HepG2 (cell line): ENCODE data around the gene ACP1. TPM values are rescaled to one million over a fixed set of nuclear protein-coding genes. Genes with fewer than 3 reads are reported as not detected.

Experiments
- ARNT2 ChIP-seq: sonication (generic); formaldehyde crosslinking; IDR thresholded peaks from 2 replicates; pipeline ENCODE4 v1.8.0; 2022; ENCODE audit warnings: mild to moderate bottlenecking, low read depth, missing genetic modification reagents, moderate library complexity
- HMGXB4 ChIP-seq, 2 experiments: sonication (generic) in 1 of 2; formaldehyde crosslinking in 1 of 2; IDR thresholded peaks; 2 replicates each; pipeline versions ENCODE4 v1.4.0 to v1.6.1; 2018 to 2020; ENCODE audit warnings: missing genetic modification reagents in 2 of 2, borderline replicate concordance in 1 of 2, low read depth in 1 of 2, mild to moderate bottlenecking in 1 of 2, missing biosample characterization in 1 of 2
- HNF1A ChIP-seq, 2 experiments: sonication (generic) in 1 of 2; formaldehyde crosslinking in 1 of 2; IDR thresholded peaks; 2 replicates each; pipeline versions ENCODE4 v1.4.0 to v1.6.1; 2016 to 2020; ENCODE audit warnings: borderline replicate concordance in 1 of 2, low read depth in 1 of 2, mild to moderate bottlenecking in 1 of 2, missing genetic modification reagents in 1 of 2
- IRF2 ChIP-seq: IDR thresholded peaks from 2 replicates; pipeline ENCODE4 v1.6.1; 2018; ENCODE audit warnings: missing genetic modification reagents, missing compliant biosample characterization
- ISX ChIP-seq: sonication (generic); formaldehyde crosslinking; conservative IDR thresholded peaks from 2 replicates; pipeline ENCODE4 v1.5.0; 2020; ENCODE audit warnings: missing genetic modification reagents
- JDP2 ChIP-seq: sonication (generic); formaldehyde crosslinking; IDR thresholded peaks from 2 replicates; pipeline ENCODE4 v1.8.1; 2022; ENCODE audit warnings: missing genetic modification reagents, borderline replicate concordance
- KMT2A ChIP-seq: sonication (generic); formaldehyde crosslinking; IDR thresholded peaks from 2 replicates; pipeline ENCODE4 v1.4.0; 2020; ENCODE audit warnings: missing genetic modification reagents
- MIXL1 ChIP-seq: IDR thresholded peaks from 2 replicates; pipeline ENCODE4 v1.6.1; 2016
- NFATC3 ChIP-seq: sonication (generic); formaldehyde crosslinking; IDR thresholded peaks from 2 replicates; pipeline ENCODE4 v1.5.1; 2020; ENCODE audit warnings: mild to moderate bottlenecking, missing genetic modification reagents
- NFE2 ChIP-seq: sonication (generic); formaldehyde crosslinking; IDR thresholded peaks from 2 replicates; pipeline ENCODE4 v1.4.0; 2020; ENCODE audit warnings: missing genetic modification reagents
- NFIC ChIP-seq: IDR thresholded peaks from 2 replicates; pipeline ENCODE4 v1.6.1; 2012; ENCODE audit warnings: mild to moderate bottlenecking, low read length, inconsistent platforms
- SRY ChIP-seq: sonication (generic); formaldehyde crosslinking; IDR thresholded peaks from 2 replicates; pipeline ENCODE4 v1.8.0; 2022; ENCODE audit warnings: mild to moderate bottlenecking, missing genetic modification reagents
- ZKSCAN8 ChIP-seq: IDR thresholded peaks from 2 replicates; pipeline ENCODE4 v1.6.1; 2016; ENCODE audit warnings: borderline replicate concordance, missing genetic modification reagents, missing compliant biosample characterization
- ZNF234 ChIP-seq: sonication (generic); formaldehyde crosslinking; conservative IDR thresholded peaks from 2 replicates; pipeline ENCODE4 v1.5.1; 2020; ENCODE audit warnings: mild to moderate bottlenecking, missing genetic modification reagents
- ZNF335 ChIP-seq: sonication (generic); formaldehyde crosslinking; IDR thresholded peaks from 2 replicates; pipeline ENCODE4 v1.4.0; 2020; ENCODE audit warnings: missing genetic modification reagents
- ZNF441 ChIP-seq: sonication (generic); formaldehyde crosslinking; IDR thresholded peaks from 2 replicates; pipeline ENCODE4 v1.7.0; 2021; ENCODE audit warnings: missing genetic modification reagents, borderline replicate concordance
- ZNF550 ChIP-seq: sonication (generic); formaldehyde crosslinking; IDR thresholded peaks from 2 replicates; pipeline ENCODE4 v1.4.0; 2020; ENCODE audit warnings: mild to moderate bottlenecking, missing genetic modification reagents, borderline replicate concordance
- ZNF780A ChIP-seq: sonication (generic); formaldehyde crosslinking; IDR thresholded peaks from 2 replicates; pipeline ENCODE4 v1.8.0; 2022; ENCODE audit warnings: mild to moderate bottlenecking, missing genetic modification reagents, moderate library complexity
- polyA plus RNA-seq, 8 experiments: library from polyadenylated mRNA; depleted of rRNA in 3 of 8; stranded (reverse) in 7 of 8; unstranded in 1 of 8; fragments of >200 nt; fragmentation: Illumina TruSeq in 4 of 8; extraction: Trizol in 4 of 8; gene quantifications; 2 replicates each; pipeline versions ENCODE4 v1.2.1 to v1.2.3, GENCODE V29; 2011 to 2016; ENCODE audit warnings: low read depth in 4 of 8, missing spikeins in 1 of 8, mixed read lengths in 1 of 8; ENCODE audit not compliant: insufficient read depth in 1 of 8
- total RNA-seq, 5 experiments: library from RNA; depleted of rRNA; stranded (reverse); fragments of >200 nt; fragmentation: Illumina TruSeq; extraction: Trizol; gene quantifications; 2 replicates each; pipeline ENCODE4 v1.2.3, GENCODE V29; 2016; ENCODE audit warnings: low read depth in 1 of 5
- TF ChIP-seq, protein P1 (sequence below): sonication (generic); formaldehyde crosslinking; IDR thresholded peaks from 2 replicates; pipeline ENCODE4 v1.4.0; 2020; ENCODE audit warnings: low read depth, missing genetic modification reagents
- TF ChIP-seq, protein P2 (sequence below): conservative IDR thresholded peaks from 2 replicates; pipeline ENCODE4 v1.6.1; 2018; ENCODE audit warnings: missing genetic modification reagents

Gene ACP1
- total and polyA plus RNA-seq, 2 of the 13 experiments (the other 11 are each of a cell fraction or from before 2014, with no cell fraction given) = 246 to 348 TPM

GRCh38 chr2:262117-262516 is 2.6 kb upstream of the ACP1 start (continued):
- TF ChIP-seq, protein P1, sequence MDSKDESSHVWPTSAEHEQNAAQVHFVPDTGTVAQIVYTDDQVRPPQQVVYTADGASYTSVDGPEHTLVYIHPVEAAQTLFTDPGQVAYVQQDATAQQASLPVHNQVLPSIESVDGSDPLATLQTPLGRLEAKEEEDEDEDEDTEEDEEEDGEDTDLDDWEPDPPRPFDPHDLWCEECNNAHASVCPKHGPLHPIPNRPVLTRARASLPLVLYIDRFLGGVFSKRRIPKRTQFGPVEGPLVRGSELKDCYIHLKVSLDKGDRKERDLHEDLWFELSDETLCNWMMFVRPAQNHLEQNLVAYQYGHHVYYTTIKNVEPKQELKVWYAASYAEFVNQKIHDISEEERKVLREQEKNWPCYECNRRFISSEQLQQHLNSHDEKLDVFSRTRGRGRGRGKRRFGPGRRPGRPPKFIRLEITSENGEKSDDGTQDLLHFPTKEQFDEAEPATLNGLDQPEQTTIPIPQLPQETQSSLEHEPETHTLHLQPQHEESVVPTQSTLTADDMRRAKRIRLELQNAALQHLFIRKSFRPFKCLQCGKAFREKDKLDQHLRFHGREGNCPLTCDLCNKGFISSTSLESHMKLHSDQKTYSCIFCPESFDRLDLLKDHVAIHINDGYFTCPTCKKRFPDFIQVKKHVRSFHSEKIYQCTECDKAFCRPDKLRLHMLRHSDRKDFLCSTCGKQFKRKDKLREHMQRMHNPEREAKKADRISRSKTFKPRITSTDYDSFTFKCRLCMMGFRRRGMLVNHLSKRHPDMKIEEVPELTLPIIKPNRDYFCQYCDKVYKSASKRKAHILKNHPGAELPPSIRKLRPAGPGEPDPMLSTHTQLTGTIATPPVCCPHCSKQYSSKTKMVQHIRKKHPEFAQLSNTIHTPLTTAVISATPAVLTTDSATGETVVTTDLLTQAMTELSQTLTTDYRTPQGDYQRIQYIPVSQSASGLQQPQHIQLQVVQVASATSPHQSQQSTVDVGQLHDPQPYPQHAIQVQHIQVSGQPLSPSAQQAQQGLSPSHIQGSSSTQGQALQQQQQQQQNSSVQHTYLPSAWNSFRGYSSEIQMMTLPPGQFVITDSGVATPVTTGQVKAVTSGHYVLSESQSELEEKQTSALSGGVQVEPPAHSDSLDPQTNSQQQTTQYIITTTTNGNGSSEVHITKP (CRISPR knock-in tag) = no peak
- TF ChIP-seq ZNF234 (CRISPR knock-in tag) = no peak
- no peak for TF ChIP-seq HMGXB4 (CRISPR knock-in tag; IDR thresholded peaks at IDR 0.05; ENCODE audit: borderline replicate concordance in 1 of 2, low read depth in 1 of 2)
- TF ChIP-seq ZNF780A (CRISPR knock-in tag) = no peak
- no peak for TF ChIP-seq ISX (CRISPR knock-in tag)
- TF ChIP-seq ZNF550 (CRISPR knock-in tag) = no peak
- no peak for TF ChIP-seq IRF2 (CRISPR knock-in tag)
- no peak for TF ChIP-seq NFATC3 (CRISPR knock-in tag)
- no peak for TF ChIP-seq SRY (CRISPR knock-in tag)
- no peak for TF ChIP-seq MIXL1 (CRISPR knock-in tag)
- no peak for TF ChIP-seq ZNF335
- no peak for TF ChIP-seq ZNF441 (CRISPR knock-in tag)
- TF ChIP-seq NFIC = peak; percentile 56
- no peak for TF ChIP-seq NFE2 (CRISPR knock-in tag)
- TF ChIP-seq ARNT2 (CRISPR knock-in tag) = no peak
- no peak for TF ChIP-seq ZKSCAN8 (CRISPR knock-in tag)
- TF ChIP-seq KMT2A (CRISPR knock-in tag) = peak; percentile 19; the same call in 1 of the 2 replicates
- no peak for TF ChIP-seq JDP2 (CRISPR knock-in tag)
- 0 out of 2 replicates have a peak, but pooled peaks have one; percentile 30 for TF ChIP-seq HNF1A (IDR thresholded peaks at IDR 0.05; ENCODE audit: low read depth)
- TF ChIP-seq HNF1A (CRISPR knock-in tag; IDR thresholded peaks at IDR 0.05; ENCODE audit: borderline replicate concordance) = no peak
- TF ChIP-seq, protein P2, sequence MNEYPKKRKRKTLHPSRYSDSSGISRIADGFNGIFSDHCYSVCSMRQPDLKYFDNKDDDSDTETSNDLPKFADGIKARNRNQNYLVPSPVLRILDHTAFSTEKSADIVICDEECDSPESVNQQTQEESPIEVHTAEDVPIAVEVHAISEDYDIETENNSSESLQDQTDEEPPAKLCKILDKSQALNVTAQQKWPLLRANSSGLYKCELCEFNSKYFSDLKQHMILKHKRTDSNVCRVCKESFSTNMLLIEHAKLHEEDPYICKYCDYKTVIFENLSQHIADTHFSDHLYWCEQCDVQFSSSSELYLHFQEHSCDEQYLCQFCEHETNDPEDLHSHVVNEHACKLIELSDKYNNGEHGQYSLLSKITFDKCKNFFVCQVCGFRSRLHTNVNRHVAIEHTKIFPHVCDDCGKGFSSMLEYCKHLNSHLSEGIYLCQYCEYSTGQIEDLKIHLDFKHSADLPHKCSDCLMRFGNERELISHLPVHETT (CRISPR knock-in tag) = no peak
